ENCODE data around the gene GAS2L1. TPM values are rescaled to one million over a fixed set of nuclear protein-coding genes. Genes with fewer than 3 reads are reported as not detected.

GAS2L1 gene
- total and polyA plus RNA-seq, 4 donors: 3.8 to 40.1 (median 16.3) TPM

DNA sequence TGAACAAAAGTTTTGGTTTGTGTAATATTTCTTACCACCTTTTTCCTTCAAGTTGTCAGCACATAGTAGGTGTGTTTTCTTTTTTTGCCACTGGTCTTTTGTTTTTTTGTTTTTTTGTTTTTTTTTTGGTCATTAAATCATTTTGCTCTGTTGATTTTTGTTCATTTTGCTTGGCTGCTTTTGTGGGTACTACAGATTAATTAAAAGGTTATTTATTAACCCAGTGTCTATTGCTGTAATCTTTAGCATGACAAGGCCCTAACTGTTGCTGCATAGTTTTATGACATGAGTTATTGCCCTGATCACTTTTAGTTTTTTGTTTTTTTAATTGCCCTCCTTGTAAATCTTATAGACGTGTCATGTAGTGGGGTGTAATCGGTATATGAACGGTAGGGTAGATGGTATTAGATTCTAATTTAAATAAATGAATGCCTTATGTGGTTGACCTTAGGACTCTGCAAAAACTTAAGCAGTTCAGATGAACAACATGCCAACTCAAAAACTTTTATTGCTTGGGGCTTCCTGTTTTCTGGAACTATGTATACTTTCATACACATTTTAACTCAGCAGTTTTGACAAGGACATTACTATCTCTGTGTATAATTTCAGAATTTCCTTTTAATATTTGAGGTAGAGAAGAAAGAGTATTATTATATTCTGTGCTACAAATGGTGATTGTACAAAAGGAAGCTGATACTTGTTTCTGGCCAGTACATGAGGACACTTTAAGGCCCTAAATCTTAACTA is 30.5 kb upstream of the GAS2L1 start:
- no peaks in the 10 kb centered on the region for H3K27me3 ChIP-seq (ENCODE audit: control insufficient read depth in 3 of 3, insufficient read depth in 3 of 3, low read length in 2 of 3)
- TF ChIP-seq, protein P1, sequence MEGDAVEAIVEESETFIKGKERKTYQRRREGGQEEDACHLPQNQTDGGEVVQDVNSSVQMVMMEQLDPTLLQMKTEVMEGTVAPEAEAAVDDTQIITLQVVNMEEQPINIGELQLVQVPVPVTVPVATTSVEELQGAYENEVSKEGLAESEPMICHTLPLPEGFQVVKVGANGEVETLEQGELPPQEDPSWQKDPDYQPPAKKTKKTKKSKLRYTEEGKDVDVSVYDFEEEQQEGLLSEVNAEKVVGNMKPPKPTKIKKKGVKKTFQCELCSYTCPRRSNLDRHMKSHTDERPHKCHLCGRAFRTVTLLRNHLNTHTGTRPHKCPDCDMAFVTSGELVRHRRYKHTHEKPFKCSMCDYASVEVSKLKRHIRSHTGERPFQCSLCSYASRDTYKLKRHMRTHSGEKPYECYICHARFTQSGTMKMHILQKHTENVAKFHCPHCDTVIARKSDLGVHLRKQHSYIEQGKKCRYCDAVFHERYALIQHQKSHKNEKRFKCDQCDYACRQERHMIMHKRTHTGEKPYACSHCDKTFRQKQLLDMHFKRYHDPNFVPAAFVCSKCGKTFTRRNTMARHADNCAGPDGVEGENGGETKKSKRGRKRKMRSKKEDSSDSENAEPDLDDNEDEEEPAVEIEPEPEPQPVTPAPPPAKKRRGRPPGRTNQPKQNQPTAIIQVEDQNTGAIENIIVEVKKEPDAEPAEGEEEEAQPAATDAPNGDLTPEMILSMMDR (IDR thresholded peaks at IDR 0.05; ENCODE audit: control extremely low read depth, extremely low read depth): no peak
- ATAC-seq (ENCODE audit: insufficient read depth, low FRiP score) (no peak), DNase-seq (no peak)
- WGBS, 2 donors: 69 to 84% methylated on average over 3 of the region's 3 CpGs
- no peak overlapping the region for H3K9ac ChIP-seq (ENCODE audit: insufficient read depth in 1 of 2, low read length in 2 of 2)
- H3K36me3 ChIP-seq (ENCODE audit: control insufficient read depth in 4 of 4, insufficient read depth in 4 of 4, low read length in 4 of 4): peaks cover 27 to 66% (median 52%) of the 10 kb centered on the region in 4 donors
- H3K27ac ChIP-seq (ENCODE audit: low read depth in 1 of 2, low read length in 1 of 2): no peak overlapping the region
- no peaks in the 10 kb centered on the region for H3K9me3 ChIP-seq (ENCODE audit: control insufficient read depth in 4 of 4, insufficient read depth in 3 of 4, low read length in 3 of 4)
- H3K4me1 ChIP-seq (ENCODE audit: control insufficient read depth in 5 of 5, insufficient read depth in 5 of 5, low read length in 5 of 5): peaks cover 0 to 16% (median 11%) of the 10 kb centered on the region in 5 donors
- H3K4me3 ChIP-seq: no peak overlapping the region

DNA sequence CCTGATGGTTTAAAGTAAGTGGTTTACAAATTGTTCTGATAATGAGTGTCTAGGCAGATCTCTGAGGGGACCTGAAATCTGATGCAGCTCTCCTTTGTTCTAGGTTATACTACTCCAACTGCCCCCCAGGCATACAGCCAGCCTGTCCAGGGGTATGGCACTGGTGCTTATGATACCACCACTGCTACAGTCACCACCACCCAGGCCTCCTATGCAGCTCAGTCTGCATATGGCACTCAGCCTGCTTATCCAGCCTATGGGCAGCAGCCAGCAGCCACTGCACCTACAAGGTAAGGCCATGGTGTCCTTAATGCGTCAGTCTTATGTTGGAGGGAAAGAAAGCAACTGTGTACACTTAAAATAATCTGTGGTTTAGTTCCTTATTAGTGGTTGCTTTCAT is 28.5 kb upstream of the GAS2L1 start:
- H3K4me1 ChIP-seq (ENCODE audit: control insufficient read depth in 5 of 5, insufficient read depth in 5 of 5, low read length in 5 of 5): peaks cover 0 to 3% (median 0%) of the 10 kb centered on the region in 5 donors
- TF ChIP-seq, protein P1 (IDR thresholded peaks at IDR 0.05; ENCODE audit: control extremely low read depth, extremely low read depth): no peak
- WGBS, 2 donors: 97 to 100% methylated on average over 1 of the region's 1 CpG
- ATAC-seq (ENCODE audit: insufficient read depth, low FRiP score): no peak
- no peak for DNase-seq
- no peaks in the 10 kb centered on the region for H3K27me3 ChIP-seq (ENCODE audit: control insufficient read depth in 3 of 3, insufficient read depth in 3 of 3, low read length in 2 of 3)
- no peak overlapping the region for H3K9ac ChIP-seq (ENCODE audit: insufficient read depth in 1 of 2, low read length in 2 of 2)
- no peaks in the 10 kb centered on the region for H3K9me3 ChIP-seq (ENCODE audit: control insufficient read depth in 4 of 4, insufficient read depth in 3 of 4, low read length in 3 of 4)
- H3K27ac ChIP-seq (ENCODE audit: low read depth in 1 of 2, low read length in 1 of 2): no peak overlapping the region
- H3K36me3 ChIP-seq (ENCODE audit: control insufficient read depth in 4 of 4, insufficient read depth in 4 of 4, low read length in 4 of 4): peaks cover 35 to 73% (median 57%) of the 10 kb centered on the region in 4 donors
- H3K4me3 ChIP-seq: no peak overlapping the region

DNA sequence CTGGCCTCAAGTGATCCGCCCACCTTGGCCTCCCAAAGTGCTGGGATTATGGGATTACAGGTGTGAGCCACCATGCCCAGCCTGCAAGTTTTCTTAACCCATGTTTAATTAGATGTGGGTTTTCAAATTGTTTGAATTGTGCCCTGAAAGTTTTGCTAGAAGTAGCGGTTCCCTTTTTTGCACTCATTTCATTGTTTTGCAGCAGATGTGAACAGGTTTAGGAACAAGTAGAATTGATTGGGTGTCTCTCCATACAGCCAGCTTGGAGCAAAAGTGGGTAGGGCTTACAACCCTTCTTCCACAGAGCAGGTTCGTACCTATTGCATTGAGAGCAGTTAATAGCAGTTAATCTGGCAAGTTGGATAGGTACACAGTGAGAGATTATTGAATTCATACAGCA is 22.3 kb upstream of the GAS2L1 start:
- Histone ChIP-seq H3K4me1 (ENCODE audit: control insufficient read depth in 5 of 5, insufficient read depth in 5 of 5, low read length in 5 of 5) (no peaks in the 10 kb centered on the region), H3K9ac (ENCODE audit: insufficient read depth in 1 of 2, low read length in 2 of 2) (no peak overlapping the region), H3K9me3 (ENCODE audit: control insufficient read depth in 4 of 4, insufficient read depth in 3 of 4, low read length in 3 of 4) (no peaks in the 10 kb centered on the region), H3K27me3 (ENCODE audit: control insufficient read depth in 3 of 3, insufficient read depth in 3 of 3, low read length in 2 of 3) (no peaks in the 10 kb centered on the region), H3K27ac (ENCODE audit: low read depth in 1 of 2, low read length in 1 of 2) (no peak overlapping the region), H3K36me3 (ENCODE audit: control insufficient read depth in 4 of 4, insufficient read depth in 4 of 4, low read length in 4 of 4) (peaks cover 40 to 57% (median 51%) of the 10 kb centered on the region in 4 donors), H3K4me3 (no peak overlapping the region)
- ATAC-seq (ENCODE audit: insufficient read depth, low FRiP score) (no peak), DNase-seq (no peak)
- WGBS, 2 donors: 93 to 94% methylated on average over 3 of the region's 3 CpGs
- TF ChIP-seq, protein P1 (IDR thresholded peaks at IDR 0.05; ENCODE audit: control extremely low read depth, extremely low read depth): no peak
